Body of pancreas (tissue), 4 donors: Measurements from ENCODE around the gene ANTXR2.
"Not testable (repeated sequence)": the region's sequence is repeated elsewhere in the genome, so short reads cannot be mapped to it uniquely, and the experiment has no call there.

ENCODE experiments used
- POLR2A ChIP-seq, 3 donors: fragments of 450-650 bp; IDR thresholded peaks; one replicate each; pipeline ENCODE4 v1.6.1; 2016; ENCODE audit warnings: antibody characterized with exemption in 3 of 3, mild to moderate bottlenecking in 2 of 3
- TF ChIP-seq, protein P1 (sequence below), 7 experiments: fragments of 450-650 bp in 4 of 7; fragments of 200-600 bp in 3 of 7; sonication (generic) in 3 of 7; IDR thresholded peaks; one replicate each; pipeline ENCODE4 v1.5.1; 2016 to 2019; ENCODE audit warnings: antibody characterized with exemption in 7 of 7

DNA sequence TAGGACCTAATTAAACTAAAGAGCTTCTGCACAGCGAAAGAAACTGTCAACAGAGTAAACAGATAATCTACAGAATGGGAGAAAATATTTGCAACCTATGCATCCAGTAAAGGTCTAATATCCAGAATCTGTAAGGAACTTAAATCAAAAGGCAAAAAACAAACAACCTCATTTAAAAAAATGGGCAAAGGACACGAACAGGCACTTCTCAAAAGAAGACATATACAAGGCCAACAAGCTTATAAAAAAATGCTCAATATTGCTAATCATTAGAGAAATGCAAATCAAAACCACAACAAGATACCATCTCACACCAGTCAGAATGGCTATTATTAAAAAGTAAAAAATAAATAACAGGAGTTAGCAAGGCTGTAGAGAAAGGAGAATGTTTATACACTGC, 81.9 kb downstream of the ANTXR2 start:
- TF ChIP-seq POLR2A (IDR thresholded peaks at IDR 0.05): not testable (repeated sequence)
- TF ChIP-seq, protein P1, sequence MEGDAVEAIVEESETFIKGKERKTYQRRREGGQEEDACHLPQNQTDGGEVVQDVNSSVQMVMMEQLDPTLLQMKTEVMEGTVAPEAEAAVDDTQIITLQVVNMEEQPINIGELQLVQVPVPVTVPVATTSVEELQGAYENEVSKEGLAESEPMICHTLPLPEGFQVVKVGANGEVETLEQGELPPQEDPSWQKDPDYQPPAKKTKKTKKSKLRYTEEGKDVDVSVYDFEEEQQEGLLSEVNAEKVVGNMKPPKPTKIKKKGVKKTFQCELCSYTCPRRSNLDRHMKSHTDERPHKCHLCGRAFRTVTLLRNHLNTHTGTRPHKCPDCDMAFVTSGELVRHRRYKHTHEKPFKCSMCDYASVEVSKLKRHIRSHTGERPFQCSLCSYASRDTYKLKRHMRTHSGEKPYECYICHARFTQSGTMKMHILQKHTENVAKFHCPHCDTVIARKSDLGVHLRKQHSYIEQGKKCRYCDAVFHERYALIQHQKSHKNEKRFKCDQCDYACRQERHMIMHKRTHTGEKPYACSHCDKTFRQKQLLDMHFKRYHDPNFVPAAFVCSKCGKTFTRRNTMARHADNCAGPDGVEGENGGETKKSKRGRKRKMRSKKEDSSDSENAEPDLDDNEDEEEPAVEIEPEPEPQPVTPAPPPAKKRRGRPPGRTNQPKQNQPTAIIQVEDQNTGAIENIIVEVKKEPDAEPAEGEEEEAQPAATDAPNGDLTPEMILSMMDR (IDR thresholded peaks at IDR 0.05): not testable (repeated sequence)
